HS-27A (cell line): ENCODE data around the gene SLC1A2.

Source experiments
- DNase-seq: peaks from one replicate; pipeline ENCODE4 v3.0.0-alpha.2; 2012; ENCODE audit warnings: low read depth, missing footprints

SLC1A2 gene

GRCh38 chr11:35270342-35270741 is 149.0 kb downstream of the SLC1A2 start:
- no peak for DNase-seq

GRCh38 chr11:35267504-35267903 is 151.9 kb downstream of the SLC1A2 start:
- no peak for DNase-seq

- no peak for DNase-seq
Measured at GRCh38 chr11:35265755-35266454, 153.5 kb downstream of the SLC1A2 start.

GRCh38 chr11:35262735-35263134 is 156.6 kb downstream of the SLC1A2 start:
- DNase-seq: no peak

GRCh38 chr11:35262056-35262455 is 157.3 kb downstream of the SLC1A2 start:
- no peak for DNase-seq

- DNase-seq: no peak
Measured at GRCh38 chr11:35261197-35261596, 158.2 kb downstream of the SLC1A2 start.

GRCh38 chr11:35260342-35260985 is 158.9 kb downstream of the SLC1A2 start:
- DNase-seq: no peak

- no peak for DNase-seq
Measured at GRCh38 chr11:35259529-35259928, 159.8 kb downstream of the SLC1A2 start.

- no peak for DNase-seq
Measured at GRCh38 chr11:35257281-35257680, 162.1 kb downstream of the SLC1A2 start.

GRCh38 chr11:35256296-35256695 is 163.1 kb downstream of the SLC1A2 start:
- DNase-seq: no peak

- no peak for DNase-seq
Measured at GRCh38 chr11:35255514-35255913, 163.8 kb downstream of the SLC1A2 start.

- DNase-seq: no peak
Measured at GRCh38 chr11:35253237-35253636, 166.1 kb downstream of the SLC1A2 start.

- DNase-seq: no peak
Measured at GRCh38 chr11:35250621-35251020, 168.7 kb downstream of the SLC1A2 start.

GRCh38 chr11:35250192-35250591 is 169.2 kb downstream of the SLC1A2 start:
- DNase-seq: no peak

GRCh38 chr11:35248558-35249323 is 170.6 kb downstream of the SLC1A2 start:
- DNase-seq: no peak

GRCh38 chr11:35247863-35248262 is 171.5 kb downstream of the SLC1A2 start:
- DNase-seq: no peak

GRCh38 chr11:35247428-35247827 is 171.9 kb downstream of the SLC1A2 start:
- DNase-seq: no peak

GRCh38 chr11:35246745-35247144 is 172.6 kb downstream of the SLC1A2 start:
- DNase-seq: no peak

GRCh38 chr11:35245786-35246185 is 173.6 kb downstream of the SLC1A2 start:
- no peak for DNase-seq

GRCh38 chr11:35245056-35245455 is 174.3 kb downstream of the SLC1A2 start:
- DNase-seq: no peak

- DNase-seq: no peak
Measured at GRCh38 chr11:35243774-35244173, 175.6 kb downstream of the SLC1A2 start.

- DNase-seq: no peak
Measured at GRCh38 chr11:35242412-35243242, 176.7 kb downstream of the SLC1A2 start.
